SK-N-SH treated with all-trans-retinoic acid at 6 μM for 48 hours (cell line): Measurements from ENCODE around the gene TXN2.

Source experiments
- ATAC-seq: fragments of 200-7000 bp; cut with Tn5 transposase; 3 replicates; pipeline ENCODE4 v1.9.1; 2020; ENCODE audit warnings: mild to moderate bottlenecking, moderate library complexity
- BACH2 ChIP-seq: fragments of 250-450 bp; sonication (Bioruptor Pico); IDR thresholded peaks from 2 replicates; pipeline ENCODE4 v1.9.0; 2021; ENCODE audit warnings: mild to moderate bottlenecking, borderline replicate concordance
- CSDC2 ChIP-seq: fragments of 250-450 bp; sonication (Bioruptor Pico); IDR thresholded peaks from 2 replicates; pipeline ENCODE4 v1.5.0; 2020; ENCODE audit warnings: mild to moderate bottlenecking, moderate library complexity
- ESRRG ChIP-seq: fragments of 250-450 bp; sonication (Bioruptor Pico); IDR thresholded peaks from 2 replicates; pipeline ENCODE4 v1.6.1; 2021; ENCODE audit warnings: mild to moderate bottlenecking
- GLIS3 ChIP-seq: fragments of 250-450 bp; sonication (Bioruptor Pico); IDR thresholded peaks from 2 replicates; pipeline ENCODE4 v1.5.0; 2020; ENCODE audit warnings: mild to moderate bottlenecking, moderate library complexity
- ISL1 ChIP-seq: fragments of 250-450 bp; sonication (Bioruptor Pico); IDR thresholded peaks from 2 replicates; pipeline ENCODE4 v2.1.2; 2022; ENCODE audit warnings: mild to moderate bottlenecking, moderate library complexity
- POU6F1 ChIP-seq: fragments of 250-450 bp; sonication (Bioruptor Pico); IDR thresholded peaks from 2 replicates; pipeline ENCODE4 v1.8.0; 2021; ENCODE audit warnings: low read depth, mild to moderate bottlenecking, moderate library complexity, borderline replicate concordance
- PPARA ChIP-seq: fragments of 250-450 bp; sonication (Bioruptor Pico); IDR thresholded peaks from 2 replicates; pipeline ENCODE4 v1.5.0; 2020; ENCODE audit warnings: mild to moderate bottlenecking, borderline replicate concordance
- RARB ChIP-seq: fragments of 250-450 bp; sonication (Bioruptor Pico); IDR thresholded peaks from 2 replicates; pipeline ENCODE4 v1.8.0; 2021; ENCODE audit warnings: mild to moderate bottlenecking, moderate library complexity
- SNAI2 ChIP-seq: fragments of 250-450 bp; sonication (Bioruptor Pico); IDR thresholded peaks from 2 replicates; pipeline ENCODE4 v1.5.0; 2020; ENCODE audit warnings: mild to moderate bottlenecking, moderate library complexity
- TCF4 ChIP-seq: fragments of 250-450 bp; sonication (Bioruptor Pico); IDR thresholded peaks from 2 replicates; pipeline ENCODE4 v1.8.0; 2021; ENCODE audit warnings: mild to moderate bottlenecking, moderate library complexity, borderline replicate concordance
- TSHZ2 ChIP-seq: fragments of 250-450 bp; sonication (Bioruptor Pico); IDR thresholded peaks from 2 replicates; pipeline ENCODE4 v1.5.0; 2020; ENCODE audit warnings: mild to moderate bottlenecking, moderate library complexity
- ZC3H10 ChIP-seq: fragments of 250-450 bp; sonication (Bioruptor Pico); IDR thresholded peaks from 2 replicates; pipeline ENCODE4 v1.5.1; 2021; ENCODE audit warnings: mild to moderate bottlenecking, moderate library complexity
- ZFP30 ChIP-seq: fragments of 450-650 bp; formaldehyde crosslinking; IDR thresholded peaks from 2 replicates; pipeline ENCODE4 v1.5.0; 2022; ENCODE audit warnings: mild to moderate bottlenecking, moderate library complexity
- ZNF565 ChIP-seq: fragments of 450-650 bp; formaldehyde crosslinking; conservative IDR thresholded peaks from 2 replicates; pipeline ENCODE4 v1.5.0; 2020; ENCODE audit warnings: low read depth, mild to moderate bottlenecking, moderate library complexity
- ZNF8 ChIP-seq: fragments of 450-650 bp; formaldehyde crosslinking; IDR thresholded peaks from 2 replicates; pipeline ENCODE4 v1.5.0; 2020; ENCODE audit warnings: mild to moderate bottlenecking, moderate library complexity
- TF ChIP-seq, protein P1 (sequence below): fragments of 250-450 bp; sonication (Bioruptor Pico); IDR thresholded peaks from 2 replicates; pipeline ENCODE4 v1.5.1; 2020; ENCODE audit warnings: low read depth, mild to moderate bottlenecking, moderate library complexity
- TF ChIP-seq, protein P2 (sequence below): fragments of 250-450 bp; sonication (Bioruptor Pico); IDR thresholded peaks from 2 replicates; pipeline ENCODE4 v1.8.0; 2020; ENCODE audit warnings: mild to moderate bottlenecking, moderate library complexity, borderline replicate concordance
- TF ChIP-seq, protein P3 (sequence below): fragments of 250-450 bp; sonication (Bioruptor Pico); IDR thresholded peaks from 2 replicates; pipeline ENCODE4 v1.5.1; 2021; ENCODE audit warnings: mild to moderate bottlenecking, moderate library complexity

Gene TXN2

GRCh38 chr22:36469094-36469710, 12.2 kb downstream of the TXN2 start:
- no peak for TF ChIP-seq ESRRG (CRISPR knock-in tag)
- TF ChIP-seq ZFP30 (CRISPR knock-in tag) = no peak
- no peak for TF ChIP-seq TSHZ2 (CRISPR knock-in tag)
- TF ChIP-seq ISL1 (CRISPR knock-in tag) = no peak
- TF ChIP-seq CSDC2 = no peak
- TF ChIP-seq ZNF8 (CRISPR knock-in tag) = no peak
- ATAC-seq = no peak

- TF ChIP-seq SNAI2 (no peak), ZC3H10 (no peak), ESRRG (CRISPR knock-in tag) (no peak), RARB (no peak), GLIS3 (CRISPR knock-in tag) (no peak), BACH2 (no peak), TSHZ2 (CRISPR knock-in tag) (no peak), PPARA (no peak), ZNF565 (CRISPR knock-in tag) (no peak)
- TF ChIP-seq, protein P1, sequence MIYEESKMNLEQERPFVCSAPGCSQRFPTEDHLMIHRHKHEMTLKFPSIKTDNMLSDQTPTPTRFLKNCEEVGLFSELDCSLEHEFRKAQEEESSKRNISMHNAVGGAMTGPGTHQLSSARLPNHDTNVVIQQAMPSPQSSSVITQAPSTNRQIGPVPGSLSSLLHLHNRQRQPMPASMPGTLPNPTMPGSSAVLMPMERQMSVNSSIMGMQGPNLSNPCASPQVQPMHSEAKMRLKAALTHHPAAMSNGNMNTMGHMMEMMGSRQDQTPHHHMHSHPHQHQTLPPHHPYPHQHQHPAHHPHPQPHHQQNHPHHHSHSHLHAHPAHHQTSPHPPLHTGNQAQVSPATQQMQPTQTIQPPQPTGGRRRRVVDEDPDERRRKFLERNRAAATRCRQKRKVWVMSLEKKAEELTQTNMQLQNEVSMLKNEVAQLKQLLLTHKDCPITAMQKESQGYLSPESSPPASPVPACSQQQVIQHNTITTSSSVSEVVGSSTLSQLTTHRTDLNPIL = no peak
- TF ChIP-seq, all 23 proteins: peak for 0
- ATAC-seq = peak; percentile 68
Measured at GRCh38 chr22:36467946-36468345, 13.5 kb downstream of the TXN2 start.

GRCh38 chr22:36467042-36467810, 14.2 kb downstream of the TXN2 start:
- peak; percentile 65 for ATAC-seq
- TF ChIP-seq, protein P2, sequence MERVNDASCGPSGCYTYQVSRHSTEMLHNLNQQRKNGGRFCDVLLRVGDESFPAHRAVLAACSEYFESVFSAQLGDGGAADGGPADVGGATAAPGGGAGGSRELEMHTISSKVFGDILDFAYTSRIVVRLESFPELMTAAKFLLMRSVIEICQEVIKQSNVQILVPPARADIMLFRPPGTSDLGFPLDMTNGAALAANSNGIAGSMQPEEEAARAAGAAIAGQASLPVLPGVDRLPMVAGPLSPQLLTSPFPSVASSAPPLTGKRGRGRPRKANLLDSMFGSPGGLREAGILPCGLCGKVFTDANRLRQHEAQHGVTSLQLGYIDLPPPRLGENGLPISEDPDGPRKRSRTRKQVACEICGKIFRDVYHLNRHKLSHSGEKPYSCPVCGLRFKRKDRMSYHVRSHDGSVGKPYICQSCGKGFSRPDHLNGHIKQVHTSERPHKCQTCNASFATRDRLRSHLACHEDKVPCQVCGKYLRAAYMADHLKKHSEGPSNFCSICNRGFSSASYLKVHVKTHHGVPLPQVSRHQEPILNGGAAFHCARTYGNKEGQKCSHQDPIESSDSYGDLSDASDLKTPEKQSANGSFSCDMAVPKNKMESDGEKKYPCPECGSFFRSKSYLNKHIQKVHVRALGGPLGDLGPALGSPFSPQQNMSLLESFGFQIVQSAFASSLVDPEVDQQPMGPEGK = peak; percentile 59; the same call in 1 of the 2 replicates
- TF ChIP-seq PPARA = no peak

DNA sequence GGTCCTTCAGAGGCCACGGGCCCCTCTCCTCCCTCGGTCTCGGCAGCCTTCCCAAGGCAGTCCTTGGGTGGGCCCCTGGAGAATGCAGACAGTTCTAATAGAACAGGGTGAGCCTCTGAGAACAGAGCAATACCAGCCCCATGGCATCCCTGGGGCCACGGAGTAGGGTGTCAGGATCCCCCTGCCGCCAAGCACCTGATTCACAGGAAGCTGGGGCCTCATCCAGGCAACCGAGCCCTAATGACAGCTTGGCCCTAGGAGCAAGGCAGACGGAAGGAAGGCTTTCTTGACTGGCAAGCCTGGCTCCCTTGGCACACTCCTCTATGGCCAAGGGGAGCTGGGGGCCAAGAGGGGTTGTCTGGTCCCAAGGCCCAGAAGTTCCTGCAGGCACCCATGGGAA, 15.2 kb downstream of the TXN2 start:
- no peak for ATAC-seq
- TF ChIP-seq ZNF565 (CRISPR knock-in tag) (no peak), TSHZ2 (CRISPR knock-in tag) (no peak), POU6F1 (CRISPR knock-in tag) (no peak), TCF4 (no peak), GLIS3 (CRISPR knock-in tag) (no peak), CSDC2 (no peak), ZC3H10 (no peak), RARB (no peak)
- TF ChIP-seq, protein P3, sequence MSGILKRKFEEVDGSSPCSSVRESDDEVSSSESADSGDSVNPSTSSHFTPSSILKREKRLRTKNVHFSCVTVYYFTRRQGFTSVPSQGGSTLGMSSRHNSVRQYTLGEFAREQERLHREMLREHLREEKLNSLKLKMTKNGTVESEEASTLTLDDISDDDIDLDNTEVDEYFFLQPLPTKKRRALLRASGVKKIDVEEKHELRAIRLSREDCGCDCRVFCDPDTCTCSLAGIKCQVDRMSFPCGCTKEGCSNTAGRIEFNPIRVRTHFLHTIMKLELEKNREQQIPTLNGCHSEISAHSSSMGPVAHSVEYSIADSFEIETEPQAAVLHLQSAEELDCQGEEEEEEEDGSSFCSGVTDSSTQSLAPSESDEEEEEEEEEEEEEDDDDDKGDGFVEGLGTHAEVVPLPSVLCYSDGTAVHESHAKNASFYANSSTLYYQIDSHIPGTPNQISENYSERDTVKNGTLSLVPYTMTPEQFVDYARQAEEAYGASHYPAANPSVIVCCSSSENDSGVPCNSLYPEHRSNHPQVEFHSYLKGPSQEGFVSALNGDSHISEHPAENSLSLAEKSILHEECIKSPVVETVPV (CRISPR knock-in tag) = no peak
- TF ChIP-seq, protein P1 = no peak
